AML-193 (cell line): ENCODE data around the gene RBM42.
A peak's percentile ranks its signal among the peaks of the same experiment; 100 is the strongest.

Experiments
- DNase-seq, 2 experiments: peaks; one replicate each; lab custom pipeline; 2025; lab: John Stamatoyannopoulos, UW

The RBM42 gene

DNA sequence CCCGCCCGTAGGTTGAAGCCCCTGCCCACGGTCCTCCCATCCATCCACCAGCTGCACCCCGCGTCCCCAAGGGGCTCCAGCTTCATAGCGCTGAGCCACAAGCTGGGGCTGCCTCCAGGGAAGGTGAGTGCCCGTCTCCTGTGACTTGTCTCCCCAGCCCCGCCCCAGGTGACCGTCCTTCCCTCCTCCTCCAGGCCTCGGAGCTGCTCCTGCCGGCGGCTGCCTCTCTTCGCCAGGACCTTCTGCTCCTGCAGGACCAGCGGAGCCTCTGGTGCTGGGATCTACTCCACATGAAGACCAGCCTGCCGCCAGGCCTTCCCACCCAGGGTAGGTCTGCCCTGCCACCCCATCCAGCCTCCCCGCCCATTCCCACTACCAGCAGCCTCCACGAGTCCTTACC lies 8.8 kb upstream of the RBM42 start:
- no peak for DNase-seq

GRCh38 chr19:35621708-35622107 lies 7.1 kb upstream of the RBM42 start:
- no peak for DNase-seq

- no peak for DNase-seq
Measured at GRCh38 chr19:35622750-35623149, 6.1 kb upstream of the RBM42 start.

- no peak for DNase-seq
Measured at GRCh38 chr19:35623327-35624010, 5.4 kb upstream of the RBM42 start.

DNA sequence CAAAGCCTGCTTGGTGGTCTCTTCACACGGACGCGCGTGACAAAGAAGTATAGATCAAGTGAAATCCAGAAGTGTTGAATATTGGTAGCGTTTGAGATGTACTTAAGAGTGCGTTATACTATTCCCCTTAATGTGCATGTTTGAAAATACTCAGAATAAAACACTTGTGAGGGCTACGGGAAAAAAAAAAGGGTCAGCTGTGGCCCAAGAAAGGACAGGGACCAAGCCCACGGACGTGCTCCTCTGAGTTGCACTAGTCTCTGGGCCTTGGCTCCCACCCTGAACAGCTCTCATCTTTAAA lies 622 bp upstream of the RBM42 start:
- DNase-seq = no peak

DNA sequence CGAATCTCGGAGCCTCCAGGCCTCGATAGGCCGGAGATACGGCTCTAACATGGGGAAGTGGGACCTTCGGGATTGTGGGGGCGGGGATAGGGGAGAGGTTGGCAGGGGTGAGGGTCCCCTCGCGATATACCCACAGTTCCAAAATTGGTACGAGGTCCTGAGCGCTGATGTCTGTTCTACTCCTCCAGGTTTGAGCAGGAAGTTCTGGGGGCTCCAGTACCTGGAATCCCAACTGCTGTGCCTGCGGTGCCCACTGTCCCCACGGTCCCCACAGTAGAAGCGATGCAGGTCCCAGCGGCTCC lies 447 bp downstream of the RBM42 start:
- DNase-seq = no peak

DNA sequence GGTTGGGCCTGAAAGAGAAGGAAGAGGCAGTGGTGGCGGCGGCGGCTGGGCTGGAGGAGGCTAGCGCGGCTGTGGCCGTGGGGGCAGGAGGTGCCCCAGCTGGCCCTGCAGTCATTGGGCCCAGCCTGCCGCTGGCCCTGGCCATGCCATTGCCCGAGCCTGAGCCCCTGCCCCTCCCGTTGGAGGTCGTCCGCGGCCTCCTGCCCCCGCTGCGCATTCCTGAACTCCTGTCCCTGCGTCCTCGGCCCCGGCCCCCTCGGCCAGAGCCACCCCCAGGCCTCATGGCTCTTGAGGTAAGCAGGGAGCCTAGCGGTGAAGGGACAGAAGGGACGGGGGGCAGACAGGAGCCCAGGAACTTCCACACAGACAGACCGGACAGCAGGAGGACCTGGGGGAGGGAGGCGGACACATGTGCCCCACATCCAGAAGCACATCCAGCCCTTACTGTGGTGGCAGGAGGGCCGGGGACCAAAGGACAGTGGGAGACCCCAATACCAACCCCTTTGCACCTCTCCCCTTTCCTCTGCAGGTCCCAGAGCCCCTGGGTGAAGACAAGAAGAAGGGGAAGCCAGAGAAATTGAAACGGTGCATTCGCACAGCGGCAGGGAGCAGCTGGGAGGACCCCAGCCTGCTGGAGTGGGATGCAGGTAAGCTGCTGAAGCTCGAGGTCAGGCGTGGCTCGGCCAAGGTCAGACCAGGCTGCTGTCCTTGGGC lies 5.0 kb downstream of the RBM42 start:
- DNase-seq = no peak

DNA sequence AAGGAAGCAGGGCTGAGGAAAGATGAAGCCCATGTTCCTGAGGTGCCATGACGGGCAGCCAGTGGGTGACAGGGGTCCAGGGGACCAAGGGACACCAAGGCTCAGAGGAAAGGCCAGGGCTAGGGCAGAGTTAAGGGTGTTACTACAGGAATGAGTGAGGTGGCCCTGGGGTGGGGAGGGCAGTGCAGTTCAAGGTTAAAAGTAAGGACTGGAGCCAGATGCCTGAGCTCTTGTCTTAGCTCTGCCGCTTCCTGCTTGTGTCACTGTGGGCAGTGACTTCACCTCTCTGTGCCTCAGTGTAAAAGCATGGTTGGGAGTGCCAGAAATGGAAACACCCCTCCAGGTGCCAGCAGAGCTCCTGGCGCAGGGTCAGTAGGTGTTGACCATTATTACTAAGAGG lies 7.8 kb downstream of the RBM42 start:
- no peak for DNase-seq

GRCh38 chr19:35637165-35637564 lies 8.3 kb downstream of the RBM42 start:
- no peak for DNase-seq

- no peak for DNase-seq
Measured at GRCh38 chr19:35639321-35639639, 10.4 kb downstream of the RBM42 start.

DNA sequence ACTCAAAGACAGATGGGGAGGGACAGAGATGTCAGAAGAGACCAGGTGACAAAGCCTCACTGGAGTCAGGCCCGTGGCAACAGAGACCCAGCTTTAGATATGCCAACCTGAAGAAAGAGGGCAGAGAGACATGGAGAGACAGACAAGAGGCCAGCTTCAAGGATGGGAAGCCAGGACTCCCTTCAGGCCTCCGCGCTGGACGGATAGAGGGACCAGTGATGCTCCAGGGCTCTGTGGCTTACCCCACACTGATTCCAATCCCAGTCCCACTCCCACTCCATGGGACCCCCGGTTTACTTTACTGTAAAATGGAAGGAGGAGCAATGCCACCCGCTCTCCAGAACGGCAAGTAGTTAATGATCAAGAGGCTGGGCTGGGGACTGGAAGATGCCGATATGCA lies 11.0 kb downstream of the RBM42 start:
- DNase-seq = no peak

GRCh38 chr19:35641515-35642151 lies 12.8 kb downstream of the RBM42 start, which contains the start of gene ETV2:
ETV2 (plus strand) TSS chr19:35641745; CDS start chr19:35642461, 716 bp downstream.
- DNase-seq = no peak

- no peak for DNase-seq
Measured at GRCh38 chr19:35642312-35642711, 13.5 kb downstream of the RBM42 start.

- no peak for DNase-seq
Measured at GRCh38 chr19:35642798-35643254, 14.0 kb downstream of the RBM42 start.

DNA sequence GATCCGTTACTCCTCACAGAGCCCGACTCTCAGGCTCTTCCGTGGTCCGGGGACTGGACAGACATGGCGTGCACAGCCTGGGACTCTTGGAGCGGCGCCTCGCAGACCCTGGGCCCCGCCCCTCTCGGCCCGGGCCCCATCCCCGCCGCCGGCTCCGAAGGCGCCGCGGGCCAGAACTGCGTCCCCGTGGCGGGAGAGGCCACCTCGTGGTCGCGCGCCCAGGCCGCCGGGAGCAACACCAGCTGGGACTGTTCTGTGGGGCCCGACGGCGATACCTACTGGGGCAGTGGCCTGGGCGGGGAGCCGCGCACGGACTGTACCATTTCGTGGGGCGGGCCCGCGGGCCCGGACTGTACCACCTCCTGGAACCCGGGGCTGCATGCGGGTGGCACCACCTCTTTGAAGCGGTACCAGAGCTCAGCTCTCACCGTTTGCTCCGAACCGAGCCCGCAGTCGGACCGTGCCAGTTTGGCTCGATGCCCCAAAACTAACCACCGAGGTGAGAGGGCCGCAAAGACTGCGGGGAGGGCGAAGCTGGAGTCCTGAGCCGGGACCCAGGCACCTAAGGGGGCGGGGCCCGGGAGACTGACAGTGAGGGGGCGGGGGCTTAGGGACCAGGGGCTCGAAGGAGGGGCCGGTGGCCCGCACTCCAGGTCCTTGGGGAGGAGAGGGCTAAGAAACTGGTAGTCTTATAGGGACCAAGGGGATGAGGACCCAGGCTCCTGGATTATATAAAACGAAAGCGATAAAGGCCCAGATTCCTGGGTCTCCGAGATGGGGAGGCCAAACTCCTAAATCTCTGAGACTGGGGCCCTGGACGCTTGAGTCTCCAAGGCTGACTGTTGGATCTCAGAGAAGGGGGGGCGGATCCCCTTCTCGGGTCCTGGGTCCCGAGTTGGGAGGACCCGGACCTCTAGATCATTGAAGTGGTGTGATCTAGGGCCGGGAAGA lies 14.7 kb downstream of the RBM42 start:
- DNase-seq = peak; percentile 66 to 71

DNA sequence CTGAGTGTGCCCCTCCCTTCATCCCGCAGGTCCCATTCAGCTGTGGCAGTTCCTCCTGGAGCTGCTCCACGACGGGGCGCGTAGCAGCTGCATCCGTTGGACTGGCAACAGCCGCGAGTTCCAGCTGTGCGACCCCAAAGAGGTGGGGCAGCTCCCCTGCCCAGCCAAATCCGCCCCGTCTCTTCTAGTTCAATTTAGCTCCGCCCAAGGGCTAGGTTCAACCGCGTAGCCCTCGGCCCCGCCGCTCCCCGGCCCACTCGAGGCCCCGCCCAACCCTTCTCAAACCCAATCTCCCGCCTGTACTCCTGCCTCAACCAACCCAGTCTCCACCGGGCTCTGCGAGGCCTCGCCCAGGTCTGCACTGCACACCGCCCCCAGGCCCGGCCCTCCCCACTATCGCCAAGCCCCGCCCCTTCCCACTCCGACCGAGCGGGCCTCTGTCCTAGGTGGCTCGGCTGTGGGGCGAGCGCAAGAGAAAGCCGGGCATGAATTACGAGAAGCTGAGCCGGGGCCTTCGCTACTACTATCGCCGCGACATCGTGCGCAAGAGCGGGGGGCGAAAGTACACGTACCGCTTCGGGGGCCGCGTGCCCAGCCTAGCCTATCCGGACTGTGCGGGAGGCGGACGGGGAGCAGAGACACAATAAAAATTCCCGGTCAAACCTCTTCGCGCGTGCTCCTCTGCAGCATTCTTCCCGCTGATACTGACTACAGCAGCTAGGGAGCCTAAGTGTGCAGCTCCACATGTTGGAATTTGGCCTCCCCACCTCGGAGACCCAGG lies 15.6 kb downstream of the RBM42 start:
- peak; percentile 84 to 89 for DNase-seq

DNA sequence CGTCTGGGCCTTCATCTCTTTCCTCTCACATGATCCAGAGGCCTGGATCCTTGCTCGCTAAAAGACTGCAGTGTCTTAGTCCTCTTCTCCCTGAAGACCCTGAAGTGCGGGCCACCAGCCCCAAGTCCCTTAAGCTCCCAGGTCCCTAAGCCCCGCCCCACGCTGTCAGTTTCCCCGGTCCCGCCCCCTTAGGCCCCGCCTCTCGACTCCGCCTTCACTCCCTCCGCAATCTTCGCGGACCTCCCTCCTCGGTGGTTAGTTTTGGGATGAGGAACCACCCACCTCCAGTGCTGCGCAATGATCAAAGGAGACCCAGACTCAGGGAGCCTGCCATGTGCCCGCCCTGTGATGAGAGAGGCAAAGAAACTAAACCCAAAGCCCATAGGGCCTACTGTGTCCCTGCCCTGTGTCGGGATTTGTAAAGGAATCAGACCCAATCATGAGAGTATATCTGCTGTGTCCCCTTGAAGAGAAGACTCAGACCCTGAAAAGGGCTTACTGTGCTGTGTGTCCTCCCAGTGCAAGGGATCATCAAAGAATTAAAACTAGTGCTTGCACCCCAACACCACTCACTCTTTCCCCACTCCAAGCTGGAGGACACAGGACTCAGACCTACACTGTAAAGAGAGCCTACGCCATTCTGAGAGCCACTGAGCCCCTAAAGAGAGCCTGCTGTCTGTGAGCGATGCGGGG lies 16.3 kb downstream of the RBM42 start:
- peak; percentile 53 to 57 for DNase-seq

- no peak for DNase-seq
Measured at GRCh38 chr19:35645680-35646511, 17.1 kb downstream of the RBM42 start.

GRCh38 chr19:35648017-35648961 lies 19.5 kb downstream of the RBM42 start, which contains the start of gene COX6B1:
COX6B1 (plus strand) TSS chr19:35648323; CDS start chr19:35651244, 2,921 bp downstream.
- DNase-seq = peak; percentile 97 to 98
